Measurements from ENCODE around the gene CNIH1.

- TF ChIP-seq CTCF (conservative IDR thresholded peaks at IDR 0.05) (no peak), EZH2 (IDR thresholded peaks at IDR 0.05; ENCODE audit: low read depth) (no peak)
These were observed 12.6 kb downstream of the CNIH1 start for GRCh38 chr14:54428527-54428926.
